H9 (cell line): ENCODE measurements around the gene ADAMTS6. TPM values are rescaled to one million over a fixed set of nuclear protein-coding genes. Genes with fewer than 3 reads are reported as not detected.

Experiments used
- DNase-seq: peaks from one replicate; pipeline ENCODE4 v3.0.0-alpha.2; 2017
- H2AFZ ChIP-seq: one replicate; pipeline ENCODE4 v1.6.1; 2013; ENCODE audit warnings: mild to moderate bottlenecking, low read length, control low read depth, moderate library complexity
- H2AK5ac ChIP-seq: 2 replicates; pipeline ENCODE4 v1.6.1; 2013; ENCODE audit warnings: low read length, control low read depth, mixed read lengths; ENCODE audit not compliant: insufficient read length
- H2BK120ac ChIP-seq: one replicate; pipeline ENCODE4 v1.6.1; 2013; ENCODE audit warnings: low read depth, mild to moderate bottlenecking, low read length, control low read depth, inconsistent platforms; ENCODE audit not compliant: poor library complexity, severe bottlenecking
- H2BK12ac ChIP-seq: 2 replicates; pipeline ENCODE4 v1.6.1; 2013; ENCODE audit warnings: low read length, control low read depth, mixed read lengths, low read depth; ENCODE audit not compliant: insufficient read length
- H2BK15ac ChIP-seq: 2 replicates; pipeline ENCODE4 v1.6.1; 2013; ENCODE audit warnings: low read depth, low read length, control low read depth
- H2BK20ac ChIP-seq: one replicate; pipeline ENCODE4 v1.6.1; 2013; ENCODE audit warnings: low read depth, mild to moderate bottlenecking, low read length, control low read depth, inconsistent platforms; ENCODE audit not compliant: poor library complexity, severe bottlenecking
- H2BK5ac ChIP-seq: 2 replicates; pipeline ENCODE4 v1.6.1; 2013; ENCODE audit warnings: low read length, control low read depth, mixed read lengths; ENCODE audit not compliant: insufficient read length
- H3K14ac ChIP-seq: 2 replicates; pipeline ENCODE4 v1.6.1; 2013; ENCODE audit warnings: low read length, control low read depth; ENCODE audit not compliant: insufficient read depth
- H3K18ac ChIP-seq: 2 replicates; pipeline ENCODE4 v1.6.1; 2013; ENCODE audit warnings: low read depth, mild to moderate bottlenecking, mixed read lengths, low read length, control low read depth; ENCODE audit not compliant: insufficient read length
- H3K23ac ChIP-seq: 2 replicates; pipeline ENCODE4 v1.6.1; 2013; ENCODE audit warnings: low read length, control low read depth, mixed read lengths, low read depth; ENCODE audit not compliant: insufficient read length
- H3K23me2 ChIP-seq: 2 replicates; pipeline ENCODE4 v1.6.1; 2013; ENCODE audit warnings: low read depth, mild to moderate bottlenecking, mixed read lengths, low read length, control low read depth; ENCODE audit not compliant: insufficient read length, poor library complexity, severe bottlenecking
- H3K27ac ChIP-seq: 2 replicates; pipeline ENCODE4 v1.5.1; 2013; ENCODE audit warnings: low read length, control low read depth, mixed read lengths, low read depth; ENCODE audit not compliant: insufficient read length
- H3K27me3 ChIP-seq: 2 replicates; pipeline ENCODE4 v1.6.1; 2013; ENCODE audit warnings: low read length, control low read depth, inconsistent platforms; ENCODE audit not compliant: insufficient read depth
- H3K4ac ChIP-seq: 2 replicates; pipeline ENCODE4 v1.6.1; 2013; ENCODE audit warnings: low read depth, mild to moderate bottlenecking, control low read depth, inconsistent platforms, low read length, moderate library complexity
- H3K4me1 ChIP-seq: 2 replicates; pipeline ENCODE4 v1.6.1; 2013; ENCODE audit warnings: low read length, control low read depth, inconsistent platforms; ENCODE audit not compliant: insufficient read depth
- H3K4me2 ChIP-seq: 2 replicates; pipeline ENCODE4 v1.6.1; 2013; ENCODE audit warnings: low read length, control low read depth, mixed read lengths; ENCODE audit not compliant: insufficient read length, insufficient read depth
- H3K56ac ChIP-seq: 2 replicates; pipeline ENCODE4 v1.6.1; 2013; ENCODE audit warnings: low read depth, mild to moderate bottlenecking, mixed read lengths, low read length, control low read depth; ENCODE audit not compliant: insufficient read length
- H3K79me1 ChIP-seq: 2 replicates; pipeline ENCODE4 v1.6.1; 2013; ENCODE audit warnings: low read depth, mild to moderate bottlenecking, moderate library complexity, low read length, control low read depth, inconsistent platforms; ENCODE audit not compliant: insufficient read depth, poor library complexity, severe bottlenecking
- H3K79me2 ChIP-seq: 2 replicates; pipeline ENCODE4 v1.6.1; 2013; ENCODE audit warnings: low read length, control low read depth, inconsistent platforms; ENCODE audit not compliant: insufficient read depth
- H3K9ac ChIP-seq: 2 replicates; pipeline ENCODE4 v1.6.1; 2013; ENCODE audit warnings: low read length, control low read depth, mixed read lengths; ENCODE audit not compliant: insufficient read length; ENCODE audit errors: extremely low read depth
- H3K9me3 ChIP-seq: one replicate; pipeline ENCODE4 v1.6.1; 2013; ENCODE audit warnings: low read depth, low read length, inconsistent platforms; ENCODE audit not compliant: control insufficient read depth
- H3T11ph ChIP-seq: one replicate; pipeline ENCODE4 v1.6.1; 2013; ENCODE audit warnings: mild to moderate bottlenecking, low read length, control low read depth, inconsistent platforms
- H4K20me1 ChIP-seq: one replicate; pipeline ENCODE4 v1.6.1; 2013; ENCODE audit not compliant: control insufficient read depth, insufficient read length, insufficient read depth
- H4K5ac ChIP-seq: 2 replicates; pipeline ENCODE4 v1.6.1; 2013; ENCODE audit warnings: low read depth, mild to moderate bottlenecking, mixed read lengths, low read length, control low read depth; ENCODE audit not compliant: insufficient read length
- H4K8ac ChIP-seq: replicated peaks from 2 replicates; pipeline ENCODE4 v1.6.1; 2013; ENCODE audit warnings: low read length, control low read depth, mixed read lengths, low read depth; ENCODE audit not compliant: insufficient read length
- H4K91ac ChIP-seq: 2 replicates; pipeline ENCODE4 v1.6.1; 2013; ENCODE audit warnings: low read depth, mild to moderate bottlenecking, moderate library complexity, mixed read lengths, low read length, control low read depth; ENCODE audit not compliant: insufficient read length
- H3K27ac Mint-ChIP-seq, 3 experiments: 2 replicates in 2 of 3; 3 replicates in 1 of 3; pipeline ENCODE4 v1.8.0; 2020 to 2021; ENCODE audit warnings: mixed read lengths in 3 of 3, mild to moderate bottlenecking in 1 of 3, moderate library complexity in 1 of 3
- H3K27me3 Mint-ChIP-seq: 2 replicates; pipeline ENCODE4 v1.8.0; 2021; ENCODE audit warnings: low read depth, mild to moderate bottlenecking, moderate library complexity, mixed read lengths
- H3K36me3 Mint-ChIP-seq, 3 experiments: 2 replicates in 2 of 3; 3 replicates in 1 of 3; pipeline ENCODE4 v1.8.0; 2020 to 2021; ENCODE audit warnings: low read depth in 3 of 3, mixed read lengths in 3 of 3; ENCODE audit not compliant: insufficient read depth in 1 of 3
- H3K4me1 Mint-ChIP-seq, 2 experiments: 2 replicates each; pipeline ENCODE4 v1.8.0; 2020; ENCODE audit warnings: mixed read lengths in 2 of 2
- H3K4me3 Mint-ChIP-seq, 2 experiments: 2 replicates in 1 of 2; 3 replicates in 1 of 2; pipeline ENCODE4 v1.8.0; 2020 to 2021; ENCODE audit warnings: mild to moderate bottlenecking in 2 of 2, mixed read lengths in 2 of 2, moderate library complexity in 1 of 2
- H3K9me3 Mint-ChIP-seq, 2 experiments: 2 replicates in 1 of 2; 3 replicates in 1 of 2; pipeline ENCODE4 v1.8.0; 2020; ENCODE audit warnings: mild to moderate bottlenecking in 2 of 2, mixed read lengths in 2 of 2, moderate library complexity in 1 of 2
- CTCF ChIP-seq: fragments of 200-600 bp; sonication (generic); conservative IDR thresholded peaks from 3 replicates; pipeline ENCODE4 v1.8.0; 2021; ENCODE audit warnings: antibody characterized with exemption, mild to moderate bottlenecking
- WGBS: extraction: QIAGEN DNeasy Blood & Tissue Kit; methylation state at CpG from one replicate; pipeline ENCODE4 v1.1.7; 2013; ENCODE audit warnings: missing lambda C conversion rate, low lambda C conversion rate, mixed read lengths; ENCODE audit not compliant: insufficient read length; ENCODE audit errors: extremely low coverage; 5-methylcytosine and 5-hydroxymethylcytosine counted together
- total RNA-seq: library from RNA; stranded (reverse); gene quantifications from 2 replicates; pipeline ENCODE4 v1.2.1, GENCODE V29; 2021

The ADAMTS6 gene
- total RNA-seq, 1 experiment from 2014 or later = 0.33 TPM

DNA sequence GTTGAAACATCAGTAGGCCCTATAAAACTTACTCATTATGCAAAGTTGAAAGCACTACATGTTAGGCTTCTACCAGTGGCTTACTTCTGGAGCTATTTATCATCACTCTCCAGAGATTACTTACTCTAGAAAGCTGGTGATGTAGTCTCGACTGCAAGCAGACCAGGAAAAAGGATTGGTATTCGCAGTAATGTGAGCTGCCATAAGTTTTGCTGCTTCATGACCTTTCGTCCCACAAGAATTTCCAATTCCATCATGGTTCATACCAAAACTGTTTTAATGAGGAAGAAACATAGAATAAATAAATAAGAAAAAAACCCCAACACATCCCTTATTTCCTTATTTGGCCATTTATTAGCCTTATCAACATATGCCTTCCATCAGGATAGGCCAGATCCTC, 181.9 kb downstream of the ADAMTS6 start:
- H3K9ac ChIP-seq = no peak overlapping the region
- Mint-ChIP-seq H3K27me3 (no peaks in the 10 kb centered on the region), H3K9me3 (no peaks in the 10 kb centered on the region), H3K27ac (no peak overlapping the region), H3K36me3 (no peaks in the 10 kb centered on the region), H3K4me3 (no peak overlapping the region), H3K4me1 (no peaks in the 10 kb centered on the region)
- no peak overlapping the region for H2BK5ac ChIP-seq
- no peak overlapping the region for H3K23ac ChIP-seq
- H4K8ac ChIP-seq = no peak overlapping the region
- no peaks in the 10 kb centered on the region for H3K9me3 ChIP-seq
- no peak overlapping the region for H4K91ac ChIP-seq
- no peaks in the 10 kb centered on the region for H3K79me1 ChIP-seq
- H3K56ac ChIP-seq = no peak overlapping the region
- H3K79me2 ChIP-seq = no peaks in the 10 kb centered on the region
- H4K5ac ChIP-seq = no peak overlapping the region
- no peaks in the 10 kb centered on the region for H4K20me1 ChIP-seq
- WGBS = no CpG with 5 or more reads among the region's 3 CpGs
- no peaks in the 10 kb centered on the region for H3K23me2 ChIP-seq
- H2BK15ac ChIP-seq = no peak overlapping the region
- H3K4me1 ChIP-seq = no peaks in the 10 kb centered on the region
- H3K18ac ChIP-seq = no peak overlapping the region
- H2BK12ac ChIP-seq = no peak overlapping the region
- no peak overlapping the region for H3K4ac ChIP-seq
- no peak overlapping the region for H2AK5ac ChIP-seq
- no peak for TF ChIP-seq CTCF
- H2AFZ ChIP-seq = no peak overlapping the region
- no peak overlapping the region for H3K14ac ChIP-seq
- no peak overlapping the region for H2BK120ac ChIP-seq
- H3K27me3 ChIP-seq = no peaks in the 10 kb centered on the region
- no peak for DNase-seq
- no peak overlapping the region for H3K4me2 ChIP-seq
- H3T11ph ChIP-seq = no peak overlapping the region
- no peak overlapping the region for H3K27ac ChIP-seq
- no peak overlapping the region for H2BK20ac ChIP-seq
